Common myeloid progenitor, CD34-positive (primary cell): ENCODE measurements around the gene DIPK1B.
"Not testable (repeated sequence)": the region's sequence is repeated elsewhere in the genome, so short reads cannot be mapped to it uniquely, and the experiment has no call there.

Experiments
- CTCF ChIA-PET: fragments of 350-600 bp; sonication (Branson Sonifier 250); formaldehyde crosslinking; loops from one replicate; lab custom pipeline; 2021; ENCODE audit warnings: antibody characterized with exemption; lab: Charles Lee
- POLR2A ChIA-PET: fragments of 350-600 bp; sonication (Branson Sonifier 250); formaldehyde crosslinking; loops from one replicate; lab custom pipeline; 2021; ENCODE audit warnings: antibody characterized with exemption; lab: Charles Lee
- DNase-seq, 3 donors: peaks; one replicate each; pipeline versions ENCODE4 v3.0.0 to v3.0.0-alpha.2; 2013
- H3K27ac ChIP-seq, 2 experiments: 1 replicate in 1 of 2; 2 replicates in 1 of 2; pipeline ENCODE4 v1.7.0; 2013; ENCODE audit warnings: inconsistent platforms in 2 of 2, low read length in 2 of 2, mild to moderate bottlenecking in 2 of 2, low read depth in 1 of 2, moderate library complexity in 1 of 2; ENCODE audit not compliant: severe bottlenecking in 2 of 2, insufficient read depth in 1 of 2, poor library complexity in 1 of 2
- H3K27me3 ChIP-seq, 5 experiments: replicated peaks in 2 of 5; 1 replicate in 3 of 5; 2 replicates in 2 of 5; pipeline versions ENCODE4 v1.6.1 to v1.7.0; 2013; ENCODE audit warnings: low read length in 4 of 5, mild to moderate bottlenecking in 2 of 5, moderate library complexity in 2 of 5, inconsistent platforms in 1 of 5; ENCODE audit not compliant: insufficient read depth in 5 of 5, control insufficient read depth in 4 of 5
- H3K36me3 ChIP-seq, 4 experiments: 1 replicate in 2 of 4; 2 replicates in 2 of 4; pipeline versions ENCODE4 v1.6.1 to v1.7.0; 2013; ENCODE audit warnings: low read length in 3 of 4, control low read depth in 1 of 4, mild to moderate bottlenecking in 1 of 4; ENCODE audit not compliant: control insufficient read depth in 4 of 4, insufficient read depth in 4 of 4
- H3K4me1 ChIP-seq, 4 experiments: 1 replicate in 3 of 4; 2 replicates in 1 of 4; pipeline versions ENCODE4 v1.6.1 to v1.7.1; 2013; ENCODE audit warnings: low read length in 3 of 4, mild to moderate bottlenecking in 3 of 4, control low read depth in 1 of 4, inconsistent platforms in 1 of 4, moderate library complexity in 1 of 4; ENCODE audit not compliant: control insufficient read depth in 4 of 4, insufficient read depth in 4 of 4; ENCODE audit errors: control extremely low read depth in 1 of 4
- H3K4me3 ChIP-seq, 7 experiments: 1 replicate in 4 of 7; 2 replicates in 3 of 7; pipeline versions ENCODE4 v1.5.1 to v1.7.0; 2013; ENCODE audit warnings: mild to moderate bottlenecking in 7 of 7, low read length in 6 of 7, moderate library complexity in 6 of 7, inconsistent platforms in 2 of 7, low read depth in 2 of 7, control low read depth in 1 of 7; ENCODE audit not compliant: insufficient read depth in 4 of 7, control insufficient read depth in 1 of 7; ENCODE audit errors: extremely low read depth in 1 of 7
- H3K9me3 ChIP-seq, 5 experiments: 1 replicate in 4 of 5; 2 replicates in 1 of 5; pipeline versions ENCODE4 v1.6.1 to v1.7.1; 2013; ENCODE audit warnings: low read length in 4 of 5, mild to moderate bottlenecking in 2 of 5, inconsistent platforms in 1 of 5, low read depth in 1 of 5, moderate library complexity in 1 of 5; ENCODE audit not compliant: control insufficient read depth in 4 of 5, insufficient read depth in 2 of 5; ENCODE audit errors: control extremely low read depth in 1 of 5
- WGBS: methylation state at CpG from one replicate; pipeline ENCODE4 v1.1.5; 2013; ENCODE audit not compliant: insufficient coverage; 5-methylcytosine and 5-hydroxymethylcytosine counted together

The DIPK1B gene

DNA sequence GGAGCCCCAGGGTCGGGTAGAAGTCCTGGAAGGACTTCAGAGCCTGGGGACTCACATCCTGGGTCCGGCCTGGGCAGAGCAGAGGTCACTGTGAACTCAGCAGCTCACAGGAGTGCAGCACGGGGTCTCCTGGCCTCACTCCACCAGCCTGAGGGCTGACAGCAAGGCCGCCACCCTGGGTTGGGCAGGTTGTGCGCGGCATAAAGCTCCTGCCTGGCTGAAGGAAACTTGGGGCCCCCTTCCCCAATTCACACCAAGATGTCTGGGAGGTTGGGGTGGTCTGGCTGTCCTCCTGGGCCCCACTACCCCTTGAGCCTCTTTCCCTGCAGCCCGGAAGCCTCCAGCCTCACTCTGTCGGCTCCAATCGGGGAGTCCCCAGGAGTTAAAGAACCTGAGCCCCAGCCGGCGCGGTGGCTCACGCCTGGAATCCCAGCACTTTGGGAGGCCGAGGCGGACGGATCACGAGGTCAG, 49.9 kb downstream of the DIPK1B start:
- CTCF ChIA-PET, result interaction anchor here (1.1 to 4.7 kb wide), 5 partner anchors 12 to 33 kb away, joined by 3 to 22 read pairs (median 5); no protein-coding TSS in a partner anchor
- H3K36me3 ChIP-seq, result no peaks in the 10 kb centered on the region
- DNase-seq, result no peak
- H3K9me3 ChIP-seq, result no peaks in the 10 kb centered on the region
- H3K27me3 ChIP-seq, result no peaks in the 10 kb centered on the region
- H3K27ac ChIP-seq, result no peak overlapping the region
- POLR2A ChIA-PET, result no interaction called here
- no peak overlapping the region for H3K4me3 ChIP-seq
- 96% methylated on average over 11 of the region's 17 CpGs for WGBS
- H3K4me1 ChIP-seq, result peaks cover 0 to 8% (median 5%) of the 10 kb centered on the region in 4 experiments

DNA sequence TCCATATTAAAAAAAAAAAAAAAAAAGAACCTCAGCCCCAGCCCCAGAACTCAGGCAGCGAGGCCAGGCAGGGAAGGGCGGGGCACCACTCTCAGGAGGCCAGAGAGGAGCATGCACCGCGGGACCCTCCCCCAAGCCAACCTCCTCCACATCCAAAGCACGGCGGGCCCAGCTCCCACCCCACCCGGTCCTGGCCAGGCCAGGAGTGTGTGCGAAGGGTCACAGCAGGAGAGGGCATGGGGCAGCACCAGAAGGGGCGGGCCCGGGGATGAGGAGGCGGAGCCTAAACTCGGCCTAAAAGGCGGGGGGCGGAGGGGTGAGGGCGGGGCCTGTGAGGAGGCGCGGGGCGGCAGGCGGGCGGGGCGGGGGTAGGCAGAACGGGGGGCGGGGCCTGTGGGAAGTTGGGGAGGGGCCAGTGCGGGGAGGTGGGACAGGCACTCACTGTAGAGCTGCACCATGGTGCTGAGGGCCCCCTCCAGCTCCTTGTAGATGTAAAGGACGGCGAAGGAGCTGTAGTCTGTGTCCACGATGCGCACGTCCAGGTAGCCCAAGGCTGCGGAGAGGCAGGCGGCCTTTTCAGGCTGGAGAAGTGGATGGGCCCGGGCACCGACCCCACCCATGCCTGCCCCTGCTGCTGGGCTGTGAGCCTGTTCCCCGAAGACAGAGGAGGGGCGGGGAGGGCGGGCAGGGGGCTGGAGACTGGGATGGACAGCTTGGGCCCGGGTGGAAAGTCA, 50.7 kb downstream of the DIPK1B start:
- no peaks in the 10 kb centered on the region for H3K27me3 ChIP-seq
- peak overlapping the region in 2 of 7 experiments; percentile 19 to 28 for H3K4me3 ChIP-seq
- peak; percentile 75 to 84 (median 83) for DNase-seq
- POLR2A ChIA-PET, result no interaction called here
- peaks cover 0 to 8% (median 5%) of the 10 kb centered on the region in 4 experiments for H3K4me1 ChIP-seq
- 34% methylated on average over 16 of the region's 37 CpGs for WGBS
- CTCF ChIA-PET, result interaction anchor here (1.1 to 1.8 kb wide), 6 partner anchors 9 to 34 kb away, joined by 3 to 6 read pairs (median 4); no protein-coding TSS in a partner anchor
- no peaks in the 10 kb centered on the region for H3K9me3 ChIP-seq
- H3K27ac ChIP-seq, result no peak overlapping the region
- H3K36me3 ChIP-seq, result no peaks in the 10 kb centered on the region

DNA sequence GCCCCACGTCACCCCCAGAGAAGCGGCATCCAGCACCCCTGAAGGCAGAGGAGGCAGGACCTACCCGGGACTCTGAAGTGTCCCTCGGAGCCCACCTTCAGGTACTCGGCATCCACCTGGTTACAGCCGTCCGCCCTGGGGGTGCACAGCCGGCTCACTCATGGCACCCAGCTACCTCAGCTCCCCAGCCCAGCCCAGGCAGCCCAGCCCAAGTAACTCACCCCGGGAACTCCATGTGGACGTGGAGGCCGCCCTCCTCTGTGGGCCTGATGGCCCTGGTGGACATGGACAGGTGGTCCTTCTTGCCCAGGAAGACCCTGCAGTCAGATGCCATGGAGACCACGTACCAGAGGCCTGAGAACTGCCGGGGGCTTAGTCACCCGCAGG, 51.3 kb downstream of the DIPK1B start:
- no peaks in the 10 kb centered on the region for H3K9me3 ChIP-seq
- ChIA-PET CTCF (interaction anchor here (1.0 to 1.8 kb wide), 6 partner anchors 9 to 37 kb away, joined by 3 to 6 read pairs (median 4); no protein-coding TSS in a partner anchor), POLR2A (no interaction called here)
- H3K36me3 ChIP-seq, result no peaks in the 10 kb centered on the region
- no peak overlapping the region for H3K27ac ChIP-seq
- peaks cover 0 to 8% (median 5%) of the 10 kb centered on the region in 4 experiments for H3K4me1 ChIP-seq
- DNase-seq, result no peak
- H3K27me3 ChIP-seq, result no peaks in the 10 kb centered on the region
- 89% methylated on average over 14 of the region's 14 CpGs for WGBS
- H3K4me3 ChIP-seq, result peak overlapping the region in 1 of 7 experiments; percentile 19

DNA sequence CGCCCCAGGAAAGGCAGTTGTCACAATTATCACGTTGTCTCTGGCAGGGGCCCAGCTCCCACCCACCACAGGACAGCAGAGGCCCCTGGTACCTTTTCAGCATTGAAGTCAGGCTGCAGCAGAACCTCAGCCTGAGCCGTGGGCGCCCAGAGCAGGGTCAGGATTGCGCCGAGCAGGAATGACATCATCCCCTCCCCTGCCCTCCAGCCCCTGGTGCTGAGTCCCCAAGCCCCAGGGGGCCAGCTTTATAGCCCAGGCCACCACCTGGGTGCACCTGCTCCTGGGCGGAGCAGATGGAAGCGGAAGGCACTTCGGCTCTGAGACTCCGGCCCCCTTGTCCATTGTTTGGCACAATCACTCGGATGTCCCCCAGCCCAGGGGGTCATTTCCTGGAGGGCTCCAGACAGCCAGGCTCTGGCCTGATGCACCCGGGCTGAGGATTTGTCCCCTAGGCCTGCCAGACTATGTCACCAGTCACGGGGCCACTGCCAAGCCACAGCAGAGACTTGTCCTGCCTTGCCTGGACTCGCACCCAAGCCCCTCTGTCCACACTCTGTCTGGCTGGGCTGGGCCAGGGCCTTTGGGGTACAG, 52.0 kb downstream of the DIPK1B start, which contains the start of gene LCN15:
Gene LCN15, minus strand, starts transcription at position 218 of the 591 bp plus-strand sequence. Its CDS starts 30 bp downstream, at position 188.
- H3K4me1 ChIP-seq, result peaks cover 0 to 8% (median 5%) of the 10 kb centered on the region in 4 experiments
- DNase-seq, result no peak
- no peaks in the 10 kb centered on the region for H3K27me3 ChIP-seq
- no peaks in the 10 kb centered on the region for H3K36me3 ChIP-seq
- no peak within 1 kb of the TSS for H3K27ac ChIP-seq
- ChIA-PET CTCF (interaction anchor here (0.9 to 1.6 kb wide), 7 partner anchors 8 to 37 kb away, joined by 3 to 6 read pairs (median 3); no protein-coding TSS in a partner anchor), POLR2A (no interaction called here)
- H3K4me3 ChIP-seq, result peak within 1 kb of the TSS in 2 of 7 experiments; percentile 19 to 28
- 91% methylated on average over 13 of the region's 14 CpGs for WGBS
- H3K9me3 ChIP-seq, result no peaks in the 10 kb centered on the region

DNA sequence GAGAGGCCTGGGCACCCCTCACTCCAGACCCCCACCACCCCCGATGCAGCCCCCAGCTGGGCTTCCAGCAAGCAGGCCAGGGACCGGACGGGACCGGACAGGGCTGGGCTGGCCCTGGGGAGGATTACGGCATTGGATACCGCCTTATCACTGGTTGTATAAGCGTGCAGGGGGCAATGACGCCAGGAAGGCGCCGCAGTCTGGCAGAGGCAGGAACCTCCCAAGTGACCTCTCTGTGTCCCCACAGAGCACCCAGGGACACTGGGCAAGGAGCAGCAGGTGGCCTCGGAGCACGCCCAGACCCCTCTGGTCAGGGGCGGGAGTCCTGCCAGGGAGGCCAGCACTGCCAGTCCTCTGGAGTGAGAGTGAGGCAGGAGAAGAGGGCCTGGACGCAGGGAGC, 52.7 kb downstream of the DIPK1B start:
- H3K27ac ChIP-seq, result no peak overlapping the region
- no peaks in the 10 kb centered on the region for H3K36me3 ChIP-seq
- ChIA-PET CTCF (interaction anchor here (0.9 to 10.8 kb wide), 5 partner anchors 13 to 38 kb away, joined by 3 to 75 read pairs (median 3); no protein-coding TSS in a partner anchor), POLR2A (no interaction called here)
- no peaks in the 10 kb centered on the region for H3K9me3 ChIP-seq
- WGBS, result 96% methylated on average over 13 of the region's 14 CpGs
- no peak overlapping the region for H3K4me3 ChIP-seq
- H3K4me1 ChIP-seq, result peaks cover 0 to 12% (median 7%) of the 10 kb centered on the region in 4 experiments
- DNase-seq, result no peak
- no peaks in the 10 kb centered on the region for H3K27me3 ChIP-seq

DNA sequence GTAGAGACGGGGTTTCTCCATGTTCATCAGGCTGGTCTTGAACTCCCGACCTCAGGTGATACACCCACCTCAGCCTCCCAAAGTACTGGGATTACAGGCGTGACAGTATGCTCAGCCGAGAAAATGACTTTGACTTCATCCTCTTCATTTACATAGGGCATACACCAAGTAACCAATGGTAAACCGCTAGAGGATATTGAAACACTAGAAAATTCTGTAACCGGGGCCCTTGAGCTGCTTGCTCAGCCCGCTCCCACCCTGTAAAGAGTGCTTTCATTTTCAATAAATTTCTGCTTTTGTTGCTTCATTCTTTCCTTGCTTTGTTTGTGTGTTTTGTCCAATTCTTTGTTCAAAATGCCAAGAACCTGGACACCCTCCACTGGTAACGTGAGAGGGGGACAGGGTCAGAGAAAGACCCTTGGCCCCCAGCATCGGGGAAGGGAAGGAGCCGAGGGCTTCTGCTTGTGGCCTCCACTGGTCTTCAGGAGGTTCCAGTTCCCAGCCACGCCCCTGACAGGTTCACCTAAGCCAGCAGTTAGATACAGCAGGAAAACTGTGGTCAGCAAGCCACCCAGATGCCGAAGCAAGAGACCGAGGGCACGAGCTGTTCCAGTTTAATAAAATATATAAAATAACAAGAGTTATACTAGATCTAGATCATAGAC, 53.5 kb downstream of the DIPK1B start:
- WGBS, result 85% methylated on average over 11 of the region's 14 CpGs
- H3K9me3 ChIP-seq, H3K4me3 ChIP-seq, POLR2A ChIA-PET, H3K36me3 ChIP-seq, DNase-seq, H3K27me3 ChIP-seq, H3K27ac ChIP-seq: not testable (repeated sequence)
- peaks cover 0 to 12% (median 7%) of the 10 kb centered on the region in 4 experiments for H3K4me1 ChIP-seq
- CTCF ChIA-PET, result interaction anchor here (1.4 to 10.8 kb wide), 6 partner anchors 8 to 35 kb away, joined by 3 to 75 read pairs (median 9); partner anchors contain the start of gene LCN8
